Measurements from ENCODE around the gene TJP1. TPM values are rescaled to one million over a fixed set of nuclear protein-coding genes. Genes with fewer than 3 reads are reported as not detected.
"Not testable (repeated sequence)": the region's sequence is repeated elsewhere in the genome, so short reads cannot be mapped to it uniquely, and the experiment has no call there.

Gene TJP1
- total and polyA plus RNA-seq, 3 experiments from 2014 or later: not detected

DNA sequence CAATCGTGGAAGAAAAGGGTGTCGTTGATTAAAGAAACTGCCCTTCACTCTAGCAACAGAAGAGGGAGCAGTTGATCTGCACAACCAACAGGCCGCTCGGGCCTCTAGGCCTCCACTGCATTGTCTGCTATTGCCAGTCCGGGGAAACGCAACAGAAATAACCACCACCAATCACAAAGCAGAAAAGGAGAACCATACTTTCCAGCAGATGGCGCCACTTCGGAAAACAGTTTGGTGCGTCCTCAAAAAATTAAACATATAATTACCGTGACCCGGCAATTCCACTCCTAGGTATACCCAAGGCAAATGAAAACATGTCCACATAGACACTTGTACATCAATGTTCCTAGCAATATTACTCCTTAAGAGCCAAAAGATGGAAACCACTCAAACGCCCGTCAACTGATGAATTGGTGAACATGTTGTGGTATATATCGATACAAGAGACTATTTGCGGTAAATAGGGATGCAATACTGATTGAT lies 154.1 kb downstream of the TJP1 start:
- Mint-ChIP-seq H3K27ac (no peak overlapping the region), H3K27me3 (peaks cover 3 to 8% of the 10 kb centered on the region in 2 donors), H3K4me3 (no peak overlapping the region), H3K4me1 (no peaks in the 10 kb centered on the region), H3K9me3 (peaks cover 0 to 5% (median 2%) of the 10 kb centered on the region in 5 donors), H3K36me3 (no peaks in the 10 kb centered on the region)
- Histone ChIP-seq H3K36me3 (ENCODE audit: insufficient read depth, low read length) (no peaks in the 10 kb centered on the region), H3K27ac (ENCODE audit: low read depth, low read length) (no peak overlapping the region), H3K4me1 (ENCODE audit: insufficient read depth, low read length) (no peaks in the 10 kb centered on the region), H3K9me3 (ENCODE audit: low read length) (no peaks in the 10 kb centered on the region), H3K4me3 (ENCODE audit: low read length) (no peak overlapping the region), H3K27me3 (ENCODE audit: insufficient read depth, low read length, poor library complexity, severe bottlenecking) (no peaks in the 10 kb centered on the region)
- ChIA-PET CTCF (no interaction called here), POLR2A (no interaction called here)
- no peak for DNase-seq

- no peak overlapping the region for H3K27ac Mint-ChIP-seq
- no peaks in the 10 kb centered on the region for H3K36me3 Mint-ChIP-seq
- H3K4me1 Mint-ChIP-seq: no peaks in the 10 kb centered on the region
- Histone ChIP-seq H3K27me3 (ENCODE audit: insufficient read depth, low read length, poor library complexity, severe bottlenecking) (no peaks in the 10 kb centered on the region), H3K4me1 (ENCODE audit: insufficient read depth, low read length) (no peaks in the 10 kb centered on the region), H3K27ac (ENCODE audit: low read depth, low read length) (no peak overlapping the region), H3K4me3 (ENCODE audit: low read length) (no peak overlapping the region), H3K36me3 (ENCODE audit: insufficient read depth, low read length) (no peaks in the 10 kb centered on the region), H3K9me3 (ENCODE audit: low read length) (no peaks in the 10 kb centered on the region)
- CTCF ChIA-PET: no interaction called here
- peaks cover 0 to 4% (median 0%) of the 10 kb centered on the region in 5 donors for H3K9me3 Mint-ChIP-seq
- POLR2A ChIA-PET: no interaction called here
- H3K27me3 Mint-ChIP-seq: peaks cover 0 to 3% of the 10 kb centered on the region in 2 donors
- no peak overlapping the region for H3K4me3 Mint-ChIP-seq
- no peak for DNase-seq
Measured at GRCh38 chr15:29666241-29666640, 156.0 kb downstream of the TJP1 start.

DNA sequence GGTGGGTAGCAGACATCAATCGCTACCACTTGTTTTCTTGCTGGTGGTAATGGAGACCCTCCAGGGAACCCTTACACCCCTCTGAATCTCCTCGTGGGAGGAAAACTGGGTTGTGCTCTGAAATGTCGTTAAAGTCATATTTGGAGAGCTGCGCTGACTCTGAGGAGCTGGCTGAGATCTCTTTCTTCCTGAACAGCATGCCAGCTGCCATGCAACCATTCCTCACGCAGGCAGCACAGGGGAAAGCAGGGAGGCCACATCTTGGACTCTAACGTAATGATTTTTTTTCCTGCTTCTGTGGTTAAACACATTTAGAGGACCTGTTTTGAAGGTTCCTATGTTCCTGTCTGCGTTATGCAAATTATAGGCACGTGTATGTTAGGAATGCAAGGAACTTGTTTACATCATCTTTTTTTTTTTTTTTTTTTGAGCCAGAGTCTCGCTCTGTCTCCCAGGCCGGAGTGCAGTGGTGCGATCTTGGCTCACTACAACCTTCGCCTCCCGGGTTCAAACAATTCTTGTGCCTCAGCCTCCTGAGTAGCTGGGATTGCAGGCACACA lies 156.7 kb downstream of the TJP1 start:
- H3K4me3 ChIP-seq (ENCODE audit: low read length): no peak overlapping the region
- peaks cover 0 to 4% (median 0%) of the 10 kb centered on the region in 5 donors for H3K9me3 Mint-ChIP-seq
- H3K36me3 ChIP-seq (ENCODE audit: insufficient read depth, low read length): no peaks in the 10 kb centered on the region
- H3K4me1 ChIP-seq (ENCODE audit: insufficient read depth, low read length): no peaks in the 10 kb centered on the region
- ChIA-PET CTCF (no interaction called here), POLR2A (no interaction called here)
- no peak overlapping the region for H3K27ac Mint-ChIP-seq
- H3K27ac ChIP-seq (ENCODE audit: low read depth, low read length): no peak overlapping the region
- DNase-seq: no peak
- H3K27me3 Mint-ChIP-seq: peaks cover 0 to 2% of the 10 kb centered on the region in 2 donors
- H3K4me3 Mint-ChIP-seq: no peak overlapping the region
- no peaks in the 10 kb centered on the region for H3K36me3 Mint-ChIP-seq
- no peaks in the 10 kb centered on the region for H3K9me3 ChIP-seq (ENCODE audit: low read length)
- H3K27me3 ChIP-seq (ENCODE audit: insufficient read depth, low read length, poor library complexity, severe bottlenecking): no peaks in the 10 kb centered on the region
- no peaks in the 10 kb centered on the region for H3K4me1 Mint-ChIP-seq

DNA sequence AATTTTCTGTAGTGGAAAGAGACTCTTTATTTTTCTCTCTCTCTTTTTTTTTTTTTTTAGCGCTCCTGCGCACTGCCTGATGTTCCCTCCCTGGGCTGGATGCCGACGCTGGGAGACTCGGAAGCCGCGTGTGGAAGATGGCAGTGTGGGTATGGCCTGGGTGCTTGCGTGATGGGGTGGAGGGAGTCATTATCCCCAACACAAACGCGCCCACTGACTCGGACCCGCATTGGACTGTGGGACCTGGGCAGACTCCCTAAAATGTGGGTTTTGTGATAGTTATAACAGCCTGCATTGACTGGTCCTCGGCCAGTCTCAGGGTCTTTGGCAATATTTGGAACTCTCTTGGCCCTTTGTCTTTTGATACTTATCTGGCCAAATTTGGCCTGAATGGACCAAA lies 157.9 kb downstream of the TJP1 start:
- peaks cover 0 to 2% (median 0%) of the 10 kb centered on the region in 5 donors for H3K9me3 Mint-ChIP-seq

GRCh38 chr15:29657476-29657817 lies 164.8 kb downstream of the TJP1 start:
- H3K27ac Mint-ChIP-seq; H3K36me3 Mint-ChIP-seq; H3K27me3 Mint-ChIP-seq; H3K4me1 ChIP-seq (ENCODE audit: insufficient read depth, low read length); POLR2A ChIA-PET; H3K4me3 ChIP-seq (ENCODE audit: low read length); H3K27ac ChIP-seq (ENCODE audit: low read depth, low read length); DNase-seq; CTCF ChIA-PET; H3K27me3 ChIP-seq (ENCODE audit: insufficient read depth, low read length, poor library complexity, severe bottlenecking); H3K4me3 Mint-ChIP-seq; H3K9me3 Mint-ChIP-seq; H3K9me3 ChIP-seq (ENCODE audit: low read length); H3K36me3 ChIP-seq (ENCODE audit: insufficient read depth, low read length); H3K4me1 Mint-ChIP-seq: not testable (repeated sequence)

More for the DNA sequence above, 157.9 kb downstream of the TJP1 start:
- no peaks in the 10 kb centered on the region for H3K36me3 Mint-ChIP-seq
- H3K9me3 ChIP-seq (ENCODE audit: low read length): no peaks in the 10 kb centered on the region
- H3K27me3 ChIP-seq (ENCODE audit: insufficient read depth, low read length, poor library complexity, severe bottlenecking): no peaks in the 10 kb centered on the region
- CTCF ChIA-PET: no interaction called here
- no peaks in the 10 kb centered on the region for H3K4me1 ChIP-seq (ENCODE audit: insufficient read depth, low read length)
- no peaks in the 10 kb centered on the region for H3K4me1 Mint-ChIP-seq
- POLR2A ChIA-PET: no interaction called here
- H3K4me3 Mint-ChIP-seq: no peak overlapping the region
- no peak overlapping the region for H3K27ac ChIP-seq (ENCODE audit: low read depth, low read length)
- H3K27me3 Mint-ChIP-seq: peaks cover 0 to 2% of the 10 kb centered on the region in 2 donors
- no peak for DNase-seq
- no peaks in the 10 kb centered on the region for H3K36me3 ChIP-seq (ENCODE audit: insufficient read depth, low read length)
- H3K27ac Mint-ChIP-seq: no peak overlapping the region
- no peak overlapping the region for H3K4me3 ChIP-seq (ENCODE audit: low read length)

GRCh38 chr15:29656636-29657475 lies 165.4 kb downstream of the TJP1 start:
- Histone ChIP-seq H3K4me1 (ENCODE audit: insufficient read depth, low read length) (no peaks in the 10 kb centered on the region), H3K9me3 (ENCODE audit: low read length) (no peaks in the 10 kb centered on the region), H3K27ac (ENCODE audit: low read depth, low read length) (no peak overlapping the region), H3K27me3 (ENCODE audit: insufficient read depth, low read length, poor library complexity, severe bottlenecking) (no peaks in the 10 kb centered on the region), H3K4me3 (ENCODE audit: low read length) (no peak overlapping the region), H3K36me3 (ENCODE audit: insufficient read depth, low read length) (no peaks in the 10 kb centered on the region)
- no peaks in the 10 kb centered on the region for H3K4me1 Mint-ChIP-seq
- no peak overlapping the region for H3K27ac Mint-ChIP-seq
- no peaks in the 10 kb centered on the region for H3K36me3 Mint-ChIP-seq
- no peaks in the 10 kb centered on the region for H3K27me3 Mint-ChIP-seq
- POLR2A ChIA-PET: no interaction called here
- H3K4me3 Mint-ChIP-seq: no peak overlapping the region
- CTCF ChIA-PET: no interaction called here
- no peak for DNase-seq
- H3K9me3 Mint-ChIP-seq: peaks cover 0 to 3% (median 2%) of the 10 kb centered on the region in 5 donors

DNA sequence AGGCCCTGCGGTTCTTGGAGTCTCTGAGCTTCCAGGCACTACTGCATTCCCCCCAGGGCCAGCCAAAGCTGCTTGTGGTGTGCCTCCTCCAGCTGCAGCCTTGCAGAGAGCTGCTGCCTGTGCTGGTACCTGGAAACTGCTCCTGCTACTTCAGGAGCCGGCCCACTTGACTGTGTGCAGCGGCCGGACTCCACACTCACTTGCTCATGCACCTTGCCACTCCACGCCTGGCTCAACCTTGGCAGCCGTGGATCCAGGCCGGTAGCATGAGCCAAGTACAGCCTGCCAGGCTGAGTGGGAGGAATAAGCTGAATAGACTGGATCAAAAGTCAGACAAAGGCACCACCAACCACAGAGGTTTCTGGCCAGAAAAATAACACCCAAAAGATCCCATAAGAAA lies 169.7 kb downstream of the TJP1 start:
- Histone ChIP-seq H3K27me3 (ENCODE audit: insufficient read depth, low read length, poor library complexity, severe bottlenecking) (no peaks in the 10 kb centered on the region), H3K4me3 (ENCODE audit: low read length) (no peak overlapping the region), H3K9me3 (ENCODE audit: low read length) (no peaks in the 10 kb centered on the region), H3K27ac (ENCODE audit: low read depth, low read length) (no peak overlapping the region), H3K36me3 (ENCODE audit: insufficient read depth, low read length) (no peaks in the 10 kb centered on the region), H3K4me1 (ENCODE audit: insufficient read depth, low read length) (no peaks in the 10 kb centered on the region)
- Mint-ChIP-seq H3K4me3 (no peak overlapping the region), H3K4me1 (no peaks in the 10 kb centered on the region), H3K36me3 (no peaks in the 10 kb centered on the region), H3K27ac (no peak overlapping the region), H3K9me3 (peaks cover 0 to 6% (median 2%) of the 10 kb centered on the region in 5 donors), H3K27me3 (no peaks in the 10 kb centered on the region)
- DNase-seq: no peak
- ChIA-PET CTCF (no interaction called here), POLR2A (no interaction called here)

DNA sequence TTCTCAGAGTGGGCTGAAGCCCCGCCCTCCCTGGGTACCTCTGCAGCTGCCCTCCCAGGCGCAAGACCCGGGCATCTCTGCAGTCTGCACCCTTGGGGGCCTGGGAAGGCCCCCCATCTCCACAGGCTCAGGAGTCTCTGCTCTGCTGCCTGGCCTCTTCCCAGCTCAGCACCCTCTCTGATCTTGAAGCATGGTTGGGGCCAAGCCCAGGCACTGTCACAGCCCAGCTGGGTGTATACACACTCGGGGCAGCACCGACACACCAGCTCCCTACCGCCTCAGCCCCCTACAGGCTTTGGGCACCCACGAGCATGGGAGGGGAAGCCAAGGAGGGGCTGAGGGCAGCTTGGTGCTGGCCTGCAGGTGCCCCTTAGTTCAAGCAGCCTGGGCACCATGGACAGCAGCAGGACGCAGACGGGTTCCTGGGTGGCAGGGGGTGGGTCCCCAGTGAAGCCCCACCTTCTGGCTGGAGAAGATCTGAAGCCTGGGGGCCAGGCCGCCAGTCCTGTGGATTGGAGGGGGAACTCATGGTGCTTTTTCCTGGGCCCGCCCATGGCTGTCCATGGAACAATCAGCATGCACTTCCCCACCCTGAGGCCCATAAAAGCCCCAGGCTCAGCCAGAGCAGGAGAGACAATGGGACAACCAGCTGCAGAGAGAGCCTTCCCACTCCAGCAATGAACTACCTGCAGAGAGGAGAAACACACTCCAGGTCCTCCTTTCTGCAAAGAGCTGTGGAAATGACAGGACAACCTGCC lies 170.6 kb downstream of the TJP1 start:
- no peaks in the 10 kb centered on the region for H3K9me3 ChIP-seq (ENCODE audit: low read length)
- H3K27me3 Mint-ChIP-seq: no peaks in the 10 kb centered on the region
- H3K4me1 ChIP-seq (ENCODE audit: insufficient read depth, low read length): no peaks in the 10 kb centered on the region
- no peaks in the 10 kb centered on the region for H3K36me3 ChIP-seq (ENCODE audit: insufficient read depth, low read length)
- no peak overlapping the region for H3K27ac ChIP-seq (ENCODE audit: low read depth, low read length)
- H3K4me3 ChIP-seq (ENCODE audit: low read length): no peak overlapping the region
- H3K27me3 ChIP-seq (ENCODE audit: insufficient read depth, low read length, poor library complexity, severe bottlenecking): no peaks in the 10 kb centered on the region
- no peak overlapping the region for H3K4me3 Mint-ChIP-seq
- ChIA-PET CTCF (no interaction called here), POLR2A (no interaction called here)
- no peaks in the 10 kb centered on the region for H3K36me3 Mint-ChIP-seq
- H3K9me3 Mint-ChIP-seq: peaks cover 3 to 14% (median 8%) of the 10 kb centered on the region in 5 donors
- H3K4me1 Mint-ChIP-seq: no peaks in the 10 kb centered on the region
- DNase-seq: no peak
- no peak overlapping the region for H3K27ac Mint-ChIP-seq
